SKM-1 treated with dmso at 0.1 percent for 144 hours (cell line): ENCODE measurements around the gene SLC9C2.
"Not testable (repeated sequence)": the region's sequence is repeated elsewhere in the genome, so short reads cannot be mapped to it uniquely, and the experiment has no call there.

ENCODE experiments used
- DNase-seq: peaks from one replicate; lab custom pipeline; 2025; ENCODE audit not compliant: unreplicated experiment; lab: John Stamatoyannopoulos, UW

Gene SLC9C2

DNA sequence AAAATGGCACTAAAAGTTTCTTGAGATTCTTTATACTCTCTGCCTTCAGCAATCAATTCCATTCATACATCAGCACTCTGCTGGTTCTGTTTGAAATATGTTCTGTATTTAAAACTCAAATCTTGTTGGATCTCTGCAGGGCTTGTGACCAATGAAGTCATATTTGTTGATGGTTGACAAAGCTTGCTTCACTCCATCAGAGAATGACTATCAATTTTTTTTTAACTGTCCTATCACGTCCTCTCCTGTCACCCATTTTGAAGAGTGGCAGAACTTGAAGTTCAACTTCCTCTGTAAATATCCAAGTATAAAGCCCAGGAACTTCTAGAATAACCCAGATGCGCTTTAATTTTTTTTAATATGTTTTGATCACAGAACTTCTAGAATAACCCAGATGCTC lies 114.9 kb downstream of the SLC9C2 start:
- DNase-seq: no peak

DNA sequence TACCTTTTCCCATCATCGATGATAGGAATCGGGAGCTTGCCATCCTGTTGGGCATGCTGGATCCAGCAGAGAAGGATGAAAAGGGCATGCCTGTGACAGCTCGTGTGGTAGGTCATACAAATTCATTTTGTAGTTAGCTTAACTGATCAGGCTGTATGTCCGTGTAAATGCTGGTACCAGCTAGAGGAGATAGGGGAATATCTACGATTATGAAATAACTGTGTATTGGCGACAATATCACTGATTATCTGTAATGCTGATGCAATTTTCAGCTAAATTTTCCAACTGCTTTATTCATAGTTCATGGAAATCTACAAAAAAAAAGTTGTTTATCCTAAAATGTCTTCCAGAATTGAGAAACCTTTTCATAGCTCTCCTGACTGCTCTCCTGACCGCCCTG lies 117.5 kb downstream of the SLC9C2 start:
- DNase-seq: no peak

DNA sequence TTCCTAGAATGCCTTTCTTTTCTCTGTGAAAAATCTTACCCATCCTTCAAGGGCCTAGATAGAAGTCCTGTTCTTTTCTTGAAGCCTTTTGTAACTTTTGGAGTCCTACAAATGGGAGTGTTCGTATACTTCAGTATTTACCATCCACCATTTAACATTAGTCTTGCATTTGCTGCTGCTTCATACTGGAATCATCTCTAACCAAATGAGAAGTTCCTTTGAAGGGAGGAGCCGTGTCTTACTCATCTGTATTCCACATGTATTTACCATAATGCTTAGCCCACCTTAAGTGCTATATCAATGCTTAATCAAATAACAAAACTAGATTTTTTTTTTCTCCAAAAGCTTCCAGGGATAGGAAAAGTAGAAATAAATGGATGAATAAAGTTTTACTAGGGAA lies 118.6 kb downstream of the SLC9C2 start:
- no peak for DNase-seq

DNA sequence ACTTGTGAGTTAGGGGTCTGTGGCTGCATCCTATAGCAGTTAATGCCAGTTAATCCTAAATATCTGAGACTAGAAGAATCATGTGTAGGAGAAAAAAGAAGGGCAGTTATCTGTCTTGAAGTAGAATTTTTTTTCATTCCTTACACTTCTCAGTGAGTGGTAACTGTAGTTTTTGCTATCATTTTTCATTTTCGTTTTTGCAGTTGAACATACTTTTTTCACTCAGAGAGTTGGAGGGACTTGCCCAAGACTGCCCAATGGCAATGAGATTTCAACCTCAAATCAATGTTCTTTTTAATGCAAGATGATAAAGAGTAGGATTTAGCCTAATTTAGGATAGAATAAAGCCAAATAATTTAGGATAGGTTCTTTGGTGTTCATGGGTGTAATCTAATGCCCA lies 120.2 kb downstream of the SLC9C2 start:
- no peak for DNase-seq

DNA sequence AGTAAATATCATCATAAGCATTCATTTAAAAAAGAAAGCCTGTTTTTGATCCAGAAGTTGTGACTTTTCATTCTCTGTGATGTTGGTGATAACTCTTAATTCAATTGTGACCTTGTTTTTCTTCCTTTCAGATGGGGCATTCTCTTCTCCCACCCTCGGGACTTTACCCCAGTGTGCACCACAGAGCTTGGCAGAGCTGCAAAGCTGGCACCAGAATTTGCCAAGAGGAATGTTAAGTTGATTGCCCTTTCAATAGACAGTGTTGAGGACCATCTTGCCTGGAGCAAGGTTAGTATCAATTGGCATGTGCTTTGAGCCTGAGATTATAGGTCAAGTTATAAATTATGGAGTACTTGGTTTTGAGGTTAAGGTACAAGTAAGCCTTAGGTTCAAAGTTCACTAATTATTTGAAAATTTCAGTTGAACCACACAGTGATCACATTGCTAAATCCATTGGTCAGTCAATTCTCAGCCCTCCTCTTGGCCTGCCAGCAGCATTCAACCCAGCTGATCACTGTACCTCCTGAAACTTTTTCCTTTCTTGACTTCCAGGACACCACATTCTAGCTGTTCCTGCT lies 121.6 kb downstream of the SLC9C2 start:
- DNase-seq: no peak

DNA sequence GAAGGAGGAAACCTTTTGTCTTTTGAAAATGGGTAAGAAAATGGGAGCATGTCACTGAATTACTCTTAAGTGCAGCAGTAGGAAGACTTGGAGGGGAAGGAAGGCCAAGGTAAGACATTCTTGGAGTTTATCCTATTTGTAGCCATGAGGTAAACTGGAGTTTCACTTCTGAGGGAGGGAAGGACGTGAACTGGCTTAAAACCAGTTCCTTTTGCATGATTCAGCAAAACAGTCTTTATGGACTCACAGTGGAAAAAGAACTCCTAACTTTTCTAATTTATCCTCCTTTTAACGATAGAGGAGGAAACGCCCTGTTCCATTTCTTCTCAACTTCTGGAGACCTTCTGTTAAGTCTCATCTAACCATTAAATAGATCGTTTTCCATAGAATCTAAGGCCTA lies 123.2 kb downstream of the SLC9C2 start:
- DNase-seq: no peak

DNA sequence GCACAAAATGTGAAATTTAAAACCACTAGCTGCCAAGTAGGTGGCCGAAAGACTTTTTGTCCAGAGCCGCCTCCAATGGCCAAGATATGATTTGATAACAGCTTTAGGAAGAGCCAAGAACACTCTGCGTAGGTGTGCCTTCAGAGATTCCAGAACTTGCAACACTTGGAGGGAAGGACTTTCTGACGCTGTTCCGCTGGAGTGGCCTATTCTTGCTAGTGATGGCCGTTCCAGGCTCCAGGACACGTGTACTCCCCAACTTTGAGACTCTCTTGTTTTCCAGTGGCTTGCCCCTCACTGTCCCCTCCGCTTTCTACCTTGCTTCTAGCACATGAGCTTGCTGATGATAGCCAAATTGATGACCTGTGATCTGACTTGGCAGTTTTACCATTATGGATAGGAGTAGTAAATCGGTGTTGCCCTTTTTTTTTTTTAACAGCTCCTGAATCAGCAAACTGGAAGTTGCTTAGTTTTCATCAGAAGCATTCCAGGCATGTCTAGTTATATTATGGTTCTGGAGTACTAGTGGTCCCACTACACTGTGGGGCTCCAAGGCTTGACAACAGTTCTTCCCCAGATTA lies 124.7 kb downstream of the SLC9C2 start:
- peak; percentile 10 for DNase-seq

DNA sequence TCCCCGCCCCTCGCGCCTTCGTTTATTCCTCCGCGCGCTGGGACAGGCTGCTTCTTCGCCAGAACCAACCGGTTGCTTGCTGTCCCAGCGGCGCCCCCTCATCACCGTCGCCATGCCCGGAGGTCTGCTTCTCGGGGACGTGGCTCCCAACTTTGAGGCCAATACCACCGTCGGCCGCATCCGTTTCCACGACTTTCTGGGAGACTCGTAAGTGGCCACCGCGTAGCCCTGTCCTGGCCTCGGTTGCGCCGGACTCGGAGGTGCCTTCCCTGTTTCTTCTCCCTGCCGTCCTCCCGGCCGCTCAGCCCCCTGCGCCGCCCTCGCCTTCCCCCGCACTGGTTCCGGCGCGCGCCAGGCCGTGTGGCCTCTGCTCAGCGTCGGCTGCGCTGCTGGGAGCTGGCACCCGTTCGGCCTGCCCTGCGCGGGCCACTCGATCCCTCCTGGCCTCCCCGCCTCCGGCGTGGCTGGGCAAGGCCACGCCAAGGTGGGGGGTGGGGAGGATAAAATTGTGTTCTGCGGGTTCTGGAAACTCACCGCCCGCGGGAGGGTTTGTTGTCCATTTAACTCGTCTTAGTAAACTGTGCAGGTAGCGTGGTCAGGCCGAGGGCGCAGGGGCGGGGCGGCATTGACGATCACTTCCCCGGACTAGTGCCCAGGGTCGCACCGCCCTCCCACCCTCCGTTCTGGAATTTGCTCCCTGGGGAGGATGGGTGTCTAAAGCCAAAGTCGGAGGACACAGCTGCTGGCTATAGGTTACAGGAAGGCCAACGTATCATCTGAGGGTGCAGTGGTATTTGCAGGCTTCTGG lies 125.4 kb downstream of the SLC9C2 start, which contains the start of gene PRDX6:
Gene PRDX6, plus strand, starts transcription at position 50 of the 808 bp plus-strand sequence. Its CDS starts 63 bp downstream, at position 113.
- DNase-seq: peak; percentile 83

DNA sequence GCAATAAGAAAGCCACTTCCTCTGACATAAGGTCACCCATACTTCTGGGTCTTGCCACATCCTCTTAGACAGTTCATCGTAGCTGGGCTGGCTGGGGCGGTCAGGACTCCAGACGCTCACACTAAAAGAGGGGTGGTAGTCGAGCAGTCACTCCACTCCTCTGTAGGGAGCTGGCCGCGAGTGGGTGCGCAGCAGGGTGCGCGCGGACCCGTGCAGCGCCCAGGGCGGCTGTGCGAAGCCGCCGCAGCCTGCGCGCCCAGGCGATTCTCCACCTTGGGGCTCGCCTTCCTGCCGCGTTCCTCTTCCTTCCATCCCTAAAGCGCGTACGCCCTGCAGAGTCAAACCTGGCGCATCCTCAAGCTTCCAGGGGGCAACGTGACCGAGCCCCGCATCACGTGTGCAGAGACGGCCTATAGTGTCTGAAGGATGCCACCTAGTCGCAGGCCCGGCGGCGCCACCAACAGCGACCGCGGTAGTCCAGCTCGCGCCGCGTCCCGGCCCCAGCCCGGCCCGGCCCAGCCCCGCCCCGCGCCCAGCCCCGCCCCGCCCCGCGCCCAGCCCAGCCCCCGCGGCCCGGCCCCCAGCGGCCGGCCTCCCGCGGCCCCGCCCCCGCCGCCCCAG lies 126.1 kb downstream of the SLC9C2 start:
- peak; percentile 92 for DNase-seq

DNA sequence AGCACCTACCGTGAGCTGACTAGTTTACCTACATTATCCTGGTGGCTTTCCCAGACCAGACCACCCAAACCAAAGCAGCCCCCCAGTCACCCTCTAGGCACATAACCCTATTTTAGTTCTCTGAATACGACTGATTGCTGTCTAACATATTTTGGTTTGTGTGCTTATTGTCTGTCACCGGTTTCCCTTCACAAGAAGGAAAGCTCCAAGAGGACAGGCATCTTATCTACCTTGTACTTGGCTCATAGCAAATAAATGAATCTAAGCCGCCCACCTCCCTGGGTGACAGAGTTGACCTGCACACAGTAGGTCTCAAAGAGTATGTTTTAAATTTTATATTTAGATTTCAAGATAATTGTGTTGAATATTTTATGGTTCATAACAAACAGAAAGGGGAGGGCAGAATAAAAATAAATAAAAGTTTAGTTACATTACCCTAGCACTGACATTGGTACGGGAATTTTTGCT lies 126.6 kb downstream of the SLC9C2 start:
- no peak for DNase-seq

DNA sequence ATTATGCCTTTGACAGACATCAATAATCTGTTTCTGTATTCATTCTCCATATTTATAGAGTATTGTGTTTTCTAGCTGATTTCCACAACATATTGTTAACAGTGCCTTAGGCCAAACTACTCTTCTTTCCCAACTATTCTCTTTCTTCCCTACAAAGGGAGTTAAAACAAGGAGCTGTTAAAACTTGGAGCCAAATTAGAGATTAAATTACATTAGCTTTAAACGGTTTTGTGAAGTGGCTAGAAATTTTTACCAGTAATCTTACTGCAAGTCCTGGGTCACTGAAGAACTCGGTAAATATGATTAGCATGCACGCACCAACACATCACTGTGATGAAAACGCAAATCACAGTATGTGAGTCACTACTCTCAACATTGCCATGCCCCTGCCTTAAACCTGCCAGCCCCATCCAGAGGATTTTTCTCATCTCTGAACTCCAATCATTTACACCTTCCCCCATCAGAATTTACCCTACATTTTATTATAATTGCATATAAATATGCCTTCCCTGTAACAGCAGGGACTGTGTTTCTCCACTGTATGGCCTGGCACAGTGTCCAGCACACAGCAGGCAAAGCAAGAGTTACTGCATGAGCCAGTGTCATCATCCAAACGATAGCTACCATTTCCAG lies 127.2 kb downstream of the SLC9C2 start:
- no peak for DNase-seq

DNA sequence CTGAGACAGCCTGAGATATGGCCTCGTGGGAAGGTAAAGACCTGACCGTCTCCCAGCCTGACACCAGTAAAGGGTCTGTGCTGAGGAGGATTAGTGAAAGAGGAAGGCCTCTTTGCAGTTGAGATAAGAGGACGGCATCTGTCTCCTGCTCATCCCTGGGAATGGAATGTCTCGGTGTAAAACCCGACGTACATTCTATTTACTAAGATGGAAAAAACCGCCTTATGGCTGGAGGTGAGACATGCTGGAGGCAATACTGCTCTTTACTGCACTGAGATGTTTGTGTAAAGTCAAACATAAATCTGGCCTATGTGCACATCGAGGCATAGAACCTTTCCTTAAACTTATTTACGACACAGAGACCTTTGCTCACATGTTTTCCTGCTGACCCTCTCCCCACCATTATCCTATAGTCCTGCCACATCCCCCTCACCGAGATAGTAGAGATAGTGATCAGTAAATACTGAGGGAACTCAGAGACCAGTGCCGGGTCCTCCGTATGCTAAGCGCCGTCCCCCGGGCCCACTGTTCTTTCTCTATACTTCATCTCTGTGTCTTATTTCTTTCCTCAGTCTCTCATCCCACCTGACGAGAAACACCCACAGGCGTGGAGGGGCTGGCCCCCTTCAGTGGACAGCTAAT lies 128.0 kb downstream of the SLC9C2 start:
- not testable (repeated sequence) for DNase-seq

DNA sequence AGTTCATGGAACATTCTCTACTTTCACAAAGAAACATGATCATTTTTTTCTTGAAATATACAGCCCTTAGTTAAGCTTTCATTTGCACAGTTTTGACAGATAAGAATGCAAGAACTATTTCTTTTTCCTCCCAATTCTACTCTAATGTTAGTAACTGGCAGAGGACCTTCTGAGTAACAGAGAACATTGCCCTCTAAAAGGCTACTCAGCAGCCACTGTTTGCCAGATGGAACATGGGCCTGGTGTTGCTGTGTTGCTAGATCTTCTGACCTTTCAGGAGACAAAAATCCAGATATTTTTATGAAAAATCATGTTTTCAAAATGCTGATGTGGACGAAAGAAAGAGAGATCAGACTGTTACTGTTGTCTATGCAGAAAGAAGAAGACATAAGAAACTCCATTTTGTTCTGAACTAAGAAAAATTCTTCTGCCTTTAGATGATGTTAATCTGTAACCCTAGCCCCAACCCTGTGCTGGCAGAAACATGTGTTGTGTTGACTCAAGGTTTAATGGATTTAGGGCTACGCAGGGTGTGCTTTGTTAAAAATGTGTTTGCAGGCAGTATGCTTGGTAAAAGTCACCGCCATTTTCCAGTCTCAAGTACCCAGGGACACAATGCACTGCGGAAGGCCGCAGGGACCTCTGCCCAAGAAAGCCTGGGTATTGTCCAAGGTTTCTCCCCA lies 128.6 kb downstream of the SLC9C2 start:
- no peak for DNase-seq

DNA sequence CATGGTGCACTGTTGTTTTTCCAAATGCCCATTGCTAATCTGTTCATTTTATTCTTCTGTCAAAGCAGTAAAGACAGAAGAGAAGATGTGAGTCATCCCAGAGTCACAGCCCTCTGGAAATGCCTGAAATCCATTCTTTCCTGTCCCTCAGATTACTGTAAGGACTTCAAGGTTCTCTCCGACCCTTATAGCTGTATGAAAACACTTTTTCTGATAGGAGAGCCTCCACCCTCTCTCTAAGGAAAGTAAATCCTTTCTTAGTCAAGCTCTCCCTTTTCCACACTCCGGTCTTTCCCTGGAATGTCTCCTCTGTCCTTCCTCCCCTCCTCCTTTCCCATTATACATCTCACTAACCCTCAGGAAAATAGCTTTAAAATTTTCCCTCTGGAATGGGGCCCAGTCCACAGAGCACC lies 129.3 kb downstream of the SLC9C2 start:
- DNase-seq: no peak

DNA sequence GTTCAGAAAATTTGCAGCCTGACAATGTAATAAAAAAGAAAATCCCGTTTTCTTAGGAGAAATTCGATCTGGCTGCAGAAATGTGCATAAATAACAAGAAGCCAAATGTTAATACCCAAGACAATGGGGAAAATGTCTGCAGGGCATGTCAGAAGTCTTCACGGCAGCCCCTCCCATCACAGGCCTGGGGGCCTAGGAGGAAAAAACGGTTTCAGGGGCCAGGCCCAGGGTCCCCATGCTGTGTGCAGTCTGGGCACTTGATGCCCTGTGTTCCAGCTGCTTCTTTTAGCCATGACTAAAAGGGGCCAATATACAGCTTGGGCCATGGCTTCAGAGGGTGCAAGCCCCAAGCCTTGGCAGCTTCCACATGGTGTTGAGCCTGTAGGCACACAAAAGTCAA lies 132.3 kb downstream of the SLC9C2 start:
- no peak for DNase-seq

DNA sequence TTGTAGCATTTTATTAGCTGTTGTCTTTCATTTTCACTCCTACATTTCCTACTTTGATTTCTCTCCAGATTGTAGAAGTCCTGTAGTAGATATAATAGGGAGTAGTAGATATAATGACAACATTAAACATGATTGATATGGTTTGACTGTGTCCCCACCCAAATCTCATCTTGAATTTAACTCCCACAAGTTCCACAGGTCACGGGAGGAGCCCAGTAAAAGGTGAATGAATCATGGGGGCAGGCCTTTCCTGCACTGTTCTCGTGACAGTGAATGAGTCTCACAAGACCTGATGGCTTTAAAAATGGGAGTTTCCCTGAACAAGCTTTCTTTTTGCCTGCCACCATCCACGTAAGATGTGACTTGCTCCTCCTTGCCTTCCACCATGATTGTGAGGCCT lies 133.2 kb downstream of the SLC9C2 start:
- DNase-seq: no peak

DNA sequence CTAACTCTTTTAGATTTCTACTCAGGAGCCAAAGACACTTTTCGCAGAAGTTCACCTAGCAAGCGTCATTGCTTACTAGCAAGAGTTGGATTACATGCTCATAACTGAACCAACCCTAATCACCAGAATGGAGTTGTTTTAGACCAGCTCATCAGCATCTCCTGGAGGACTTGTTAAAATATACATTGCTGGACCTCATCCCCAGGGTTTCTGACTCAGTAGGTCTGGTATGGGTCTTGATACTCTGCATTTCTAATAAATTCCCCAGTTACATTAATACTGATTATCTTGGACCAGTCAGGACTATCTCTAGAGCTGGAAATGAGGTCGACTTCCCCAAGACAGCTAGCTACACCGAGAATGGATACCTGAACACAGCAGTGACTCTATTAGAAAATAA lies 135.4 kb downstream of the SLC9C2 start:
- no peak for DNase-seq

DNA sequence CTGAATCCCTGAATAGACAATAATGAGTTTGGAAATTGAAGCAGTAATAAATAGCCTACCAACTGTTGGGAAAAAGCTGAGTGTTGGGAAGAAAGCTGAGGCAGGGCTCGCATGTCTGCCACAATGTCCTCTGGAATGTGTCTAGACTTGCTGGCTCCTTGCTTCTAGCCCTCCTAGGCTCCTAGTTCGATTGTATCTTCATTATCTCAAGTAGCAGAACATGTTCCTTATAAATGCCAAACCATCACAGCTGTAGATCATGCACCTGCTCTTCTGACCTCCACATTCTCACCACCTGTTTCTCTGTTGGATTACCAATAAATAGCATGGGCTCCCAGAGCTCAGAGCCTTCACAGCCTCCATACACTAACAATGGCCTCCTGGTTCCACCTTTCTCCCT lies 138.7 kb downstream of the SLC9C2 start:
- not testable (repeated sequence) for DNase-seq

DNA sequence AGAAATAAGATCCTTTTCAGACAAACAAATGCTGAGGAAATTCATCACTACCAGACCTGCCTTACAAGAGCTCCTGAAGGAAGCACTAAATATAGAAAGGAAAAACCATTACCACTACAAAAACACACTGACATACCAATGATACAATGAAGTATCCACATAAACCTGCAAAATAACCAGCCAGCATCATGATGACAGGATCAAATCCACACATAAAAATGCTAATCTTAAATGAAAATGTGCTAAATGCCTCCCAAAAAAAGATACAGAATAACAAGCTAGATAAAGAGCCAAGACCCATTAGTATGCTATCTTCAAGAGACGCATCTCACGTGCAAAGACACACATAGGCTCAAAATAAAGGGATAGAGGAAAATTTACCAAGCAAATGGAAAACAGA lies 140.2 kb downstream of the SLC9C2 start:
- not testable (repeated sequence) for DNase-seq

DNA sequence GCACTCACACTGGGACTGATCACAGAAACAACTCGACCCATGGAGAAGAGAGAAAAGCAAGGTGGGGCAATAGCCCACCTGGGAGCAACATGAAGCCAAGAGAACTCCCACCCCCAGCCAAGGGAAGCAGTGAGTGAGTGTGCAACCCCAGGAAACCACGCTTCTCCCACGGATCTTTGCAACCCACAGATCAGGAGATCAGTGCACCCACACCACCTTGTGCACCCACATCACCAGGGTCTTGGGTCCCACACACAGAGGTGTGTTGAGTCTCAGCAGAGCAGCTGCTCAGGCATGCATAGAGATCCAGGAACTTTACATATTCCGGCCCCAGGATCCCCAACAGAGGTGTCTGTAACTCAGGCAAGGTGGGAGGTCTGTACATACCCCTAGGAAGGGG lies 143.0 kb downstream of the SLC9C2 start:
- DNase-seq: no peak
